Left lung (tissue), 10 donors: Measurements from ENCODE around the gene FCAMR. TPM values are rescaled to one million over a fixed set of nuclear protein-coding genes. Genes with fewer than 3 reads are reported as not detected.

Experiments used
- ATAC-seq: fragments of 200-7000 bp; cut with Tn5 transposase; one replicate; pipeline ENCODE4 v1.9.1; 2020; ENCODE audit warnings: moderate library complexity
- DNase-seq, 4 donors: peaks; one replicate each; pipeline ENCODE4 v3.0.0-alpha.2; 2013 to 2020
- H3K27ac ChIP-seq, 2 donors: fragments of 200-600 bp; sonication (generic) in 1 of 2; one replicate each; pipeline versions ENCODE4 v1.5.0 to v1.8.0; 2020 to 2021
- H3K27me3 ChIP-seq, 2 donors: fragments of 200-600 bp; sonication (generic) in 1 of 2; one replicate each; pipeline versions ENCODE4 v1.5.0 to v1.8.0; 2020 to 2021
- H3K36me3 ChIP-seq, 2 donors: fragments of 200-600 bp; sonication (generic) in 1 of 2; one replicate each; pipeline versions ENCODE4 v1.5.0 to v1.8.0; 2020 to 2021
- H3K4me1 ChIP-seq, 2 donors: fragments of 200-600 bp; one replicate each; pipeline ENCODE4 v1.8.0; 2021
- H3K4me3 ChIP-seq, 2 donors: fragments of 200-600 bp; sonication (generic) in 1 of 2; one replicate each; pipeline versions ENCODE4 v1.5.0 to v1.8.0; 2020 to 2021; ENCODE audit warnings: mild to moderate bottlenecking in 1 of 2
- H3K9me3 ChIP-seq, 2 donors: fragments of 200-600 bp; sonication (generic) in 1 of 2; one replicate each; pipeline versions ENCODE4 v1.5.0 to v1.8.0; 2020 to 2021
- CTCF ChIP-seq, 2 donors: fragments of 200-600 bp; sonication (generic) in 1 of 2; IDR thresholded peaks; one replicate each; pipeline versions ENCODE4 v1.5.0 to v1.8.0; 2021; ENCODE audit warnings: antibody characterized with exemption in 2 of 2
- intact Hi-C, 2 donors: fragments of 100-400 bp; cut with DNase I; formaldehyde crosslinking; loops; one replicate each; pipeline versions ENCODE4 v1.11.2 to v1.14.2; 2022
- polyA plus RNA-seq, 6 donors: library from polyadenylated mRNA; unstranded; fragments of 120-200 nt; gene quantifications; one replicate each; pipeline ENCODE4 v1.2.1, GENCODE V29; 2013; ENCODE audit not compliant: insufficient read length in 6 of 6
- total RNA-seq, 2 donors: library from RNA; stranded (reverse); fragmentation: NEBNext Ultra II Directional; extraction: Animal tissue kit (Norgen Biotek cat#: 25700); gene quantifications; one replicate each; pipeline ENCODE4 v1.2.1, GENCODE V29; 2021
- donor health status: DM: no; HTN: yes; CAD: no.
- donor health status: DM: no; HTN: no; CAD: no.

Gene FCAMR
- total and polyA plus RNA-seq, 8 donors = 0.07 to 0.18 (median 0.07) TPM; not detected in 5

GRCh38 chr1:206975306-206975705 is 5.0 kb upstream of the FCAMR start:
- Histone ChIP-seq H3K4me1 (peaks cover 0 to 6% of the 10 kb centered on the region in 2 donors), H3K4me3 (no peak overlapping the region), H3K27me3 (peaks cover 0 to 8% of the 10 kb centered on the region in 2 donors), H3K36me3 (no peaks in the 10 kb centered on the region), H3K9me3 (no peaks in the 10 kb centered on the region), H3K27ac (no peak overlapping the region)
- DNase-seq = no peak
- no peak for TF ChIP-seq CTCF (IDR thresholded peaks at IDR 0.05)
- ATAC-seq = no peak
- intact Hi-C loops = no loop called here

- H3K27ac ChIP-seq = no peak overlapping the region
- intact Hi-C loops = no loop called here
- H3K9me3 ChIP-seq = no peaks in the 10 kb centered on the region
- TF ChIP-seq CTCF (IDR thresholded peaks at IDR 0.05) = no peak
- H3K4me1 ChIP-seq = peaks cover 0 to 14% of the 10 kb centered on the region in 2 donors
- H3K4me3 ChIP-seq = no peak overlapping the region
- peaks cover 0 to 19% of the 10 kb centered on the region in 2 donors for H3K27me3 ChIP-seq
- no peaks in the 10 kb centered on the region for H3K36me3 ChIP-seq
- DNase-seq (no peak), ATAC-seq (no peak)
Observed at GRCh38 chr1:206974140-206974539, 3.9 kb upstream of the FCAMR start.

- peaks cover 0 to 26% of the 10 kb centered on the region in 2 donors for H3K27me3 ChIP-seq
- intact Hi-C loops = no loop called here
- no peak for ATAC-seq
- no peak for DNase-seq
- H3K4me1 ChIP-seq = peaks cover 0 to 28% of the 10 kb centered on the region in 2 donors
- no peak overlapping the region for H3K4me3 ChIP-seq
- no peaks in the 10 kb centered on the region for H3K9me3 ChIP-seq
- TF ChIP-seq CTCF (IDR thresholded peaks at IDR 0.05) = no peak
- no peaks in the 10 kb centered on the region for H3K36me3 ChIP-seq
- no peak overlapping the region for H3K27ac ChIP-seq
Observed at GRCh38 chr1:206972728-206973127, 2.5 kb upstream of the FCAMR start.

GRCh38 chr1:206971029-206971655 is 882 bp upstream of the FCAMR start:
- Histone ChIP-seq H3K27me3 (peaks cover 0 to 26% of the 10 kb centered on the region in 2 donors), H3K36me3 (no peaks in the 10 kb centered on the region), H3K9me3 (no peaks in the 10 kb centered on the region), H3K4me1 (peaks cover 0 to 41% of the 10 kb centered on the region in 2 donors), H3K4me3 (no peak overlapping the region), H3K27ac (no peak overlapping the region)
- DNase-seq (no peak), ATAC-seq (no peak)
- intact Hi-C loops = no loop called here
- TF ChIP-seq CTCF (IDR thresholded peaks at IDR 0.05) = no peak

GRCh38 chr1:206969090-206969489 is 1.2 kb downstream of the FCAMR start:
- H3K36me3 ChIP-seq = no peaks in the 10 kb centered on the region
- DNase-seq = no peak
- no peak for ATAC-seq
- no peak overlapping the region for H3K27ac ChIP-seq
- intact Hi-C loops = no loop called here
- H3K4me3 ChIP-seq = no peak overlapping the region
- TF ChIP-seq CTCF (IDR thresholded peaks at IDR 0.05) = no peak
- peaks cover 0 to 26% of the 10 kb centered on the region in 2 donors for H3K27me3 ChIP-seq
- H3K4me1 ChIP-seq = peaks cover 0 to 41% of the 10 kb centered on the region in 2 donors
- no peaks in the 10 kb centered on the region for H3K9me3 ChIP-seq
